Measurements from ENCODE around the gene MORN5. TPM values are rescaled to one million over a fixed set of nuclear protein-coding genes. Genes with fewer than 3 reads are reported as not detected.

MORN5 gene
- total and polyA plus RNA-seq, 2 donors (not counting 1 experiment from before 2014, with no cell fraction given) = 0.33 TPM; not detected in 1

DNA sequence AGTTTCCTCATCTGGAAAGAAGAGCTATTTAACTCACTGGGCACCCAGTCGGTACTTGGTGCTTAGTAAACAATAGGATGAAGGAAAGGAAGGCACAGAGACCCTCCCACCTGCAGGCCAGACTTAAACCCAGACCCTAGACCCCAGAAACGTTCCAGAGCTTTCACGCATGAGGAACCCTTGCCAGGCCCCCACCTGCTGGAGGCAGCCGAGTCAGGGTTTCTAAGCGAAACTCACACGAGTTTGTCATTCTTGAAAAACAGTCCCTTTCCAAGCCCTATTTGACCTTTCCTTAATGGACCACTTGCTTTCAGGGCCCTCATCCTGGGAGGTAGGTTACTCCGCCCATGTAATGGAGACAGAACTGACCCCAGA, 30.8 kb upstream of the MORN5 start:
- no peak for DNase-seq (ENCODE audit: low read depth in 2 of 2)
- no peaks in the 10 kb centered on the region for H3K9me3 ChIP-seq (ENCODE audit: control insufficient read depth, insufficient read depth, low read depth, low read length)
- no peak overlapping the region for H2AFZ ChIP-seq (ENCODE audit: low read length)
- H3K79me2 ChIP-seq (ENCODE audit: control insufficient read depth, insufficient read depth, low read length) = no peaks in the 10 kb centered on the region
- no peak overlapping the region for H3K27ac ChIP-seq (ENCODE audit: insufficient read depth, low read length)
- H3K4me2 ChIP-seq (ENCODE audit: extremely low read depth, insufficient read depth, low read length) = no peak overlapping the region
- H4K20me1 ChIP-seq (ENCODE audit: control insufficient read depth, extremely low read depth, insufficient read depth, low read length) = no peaks in the 10 kb centered on the region
- H3K9ac ChIP-seq (ENCODE audit: insufficient read depth, low read length) = no peak overlapping the region
- H3K4me3 ChIP-seq (replicated peaks in 1 of 4; ENCODE audit: control extremely low read depth in 1 of 4, insufficient read depth in 1 of 4, low read depth in 3 of 4, low read length in 4 of 4) = no peak overlapping the region
- H3K27me3 ChIP-seq (ENCODE audit: control insufficient read depth, insufficient read depth, low read length) = peaks cover 5% of the 10 kb centered on the region
- no peak for TF ChIP-seq EZH2 (IDR thresholded peaks at IDR 0.05; ENCODE audit: low read length, missing control alignments)
- TF ChIP-seq, protein P1, sequence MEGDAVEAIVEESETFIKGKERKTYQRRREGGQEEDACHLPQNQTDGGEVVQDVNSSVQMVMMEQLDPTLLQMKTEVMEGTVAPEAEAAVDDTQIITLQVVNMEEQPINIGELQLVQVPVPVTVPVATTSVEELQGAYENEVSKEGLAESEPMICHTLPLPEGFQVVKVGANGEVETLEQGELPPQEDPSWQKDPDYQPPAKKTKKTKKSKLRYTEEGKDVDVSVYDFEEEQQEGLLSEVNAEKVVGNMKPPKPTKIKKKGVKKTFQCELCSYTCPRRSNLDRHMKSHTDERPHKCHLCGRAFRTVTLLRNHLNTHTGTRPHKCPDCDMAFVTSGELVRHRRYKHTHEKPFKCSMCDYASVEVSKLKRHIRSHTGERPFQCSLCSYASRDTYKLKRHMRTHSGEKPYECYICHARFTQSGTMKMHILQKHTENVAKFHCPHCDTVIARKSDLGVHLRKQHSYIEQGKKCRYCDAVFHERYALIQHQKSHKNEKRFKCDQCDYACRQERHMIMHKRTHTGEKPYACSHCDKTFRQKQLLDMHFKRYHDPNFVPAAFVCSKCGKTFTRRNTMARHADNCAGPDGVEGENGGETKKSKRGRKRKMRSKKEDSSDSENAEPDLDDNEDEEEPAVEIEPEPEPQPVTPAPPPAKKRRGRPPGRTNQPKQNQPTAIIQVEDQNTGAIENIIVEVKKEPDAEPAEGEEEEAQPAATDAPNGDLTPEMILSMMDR (conservative IDR thresholded peaks at IDR 0.05 in 1 of 2, IDR thresholded peaks at IDR 0.05 in 1 of 2; ENCODE audit: low read depth in 1 of 2, low read length in 2 of 2) = no peak
- no peaks in the 10 kb centered on the region for H3K36me3 ChIP-seq (ENCODE audit: control insufficient read depth, insufficient read depth, low read length)
- peaks cover 10% of the 10 kb centered on the region for H3K4me1 ChIP-seq (ENCODE audit: control insufficient read depth, extremely low read depth, insufficient read depth, low read length)

- Histone ChIP-seq H3K4me3 (replicated peaks in 1 of 4; ENCODE audit: control extremely low read depth in 1 of 4, insufficient read depth in 1 of 4, low read depth in 3 of 4, low read length in 4 of 4) (no peak overlapping the region), H4K20me1 (ENCODE audit: control insufficient read depth, extremely low read depth, insufficient read depth, low read length) (no peaks in the 10 kb centered on the region), H3K9me3 (ENCODE audit: control insufficient read depth, insufficient read depth, low read depth, low read length) (no peaks in the 10 kb centered on the region), H3K27me3 (ENCODE audit: control insufficient read depth, insufficient read depth, low read length) (peaks cover 5% of the 10 kb centered on the region), H3K27ac (ENCODE audit: insufficient read depth, low read length) (no peak overlapping the region), H3K79me2 (ENCODE audit: control insufficient read depth, insufficient read depth, low read length) (no peaks in the 10 kb centered on the region), H3K4me2 (ENCODE audit: extremely low read depth, insufficient read depth, low read length) (no peak overlapping the region), H3K9ac (ENCODE audit: insufficient read depth, low read length) (no peak overlapping the region), H3K4me1 (ENCODE audit: control insufficient read depth, extremely low read depth, insufficient read depth, low read length) (peaks cover 12% of the 10 kb centered on the region), H2AFZ (ENCODE audit: low read length) (no peak overlapping the region), H3K36me3 (ENCODE audit: control insufficient read depth, insufficient read depth, low read length) (no peaks in the 10 kb centered on the region)
- no peak for TF ChIP-seq EZH2 (IDR thresholded peaks at IDR 0.05; ENCODE audit: low read length, missing control alignments)
- TF ChIP-seq, protein P1 (conservative IDR thresholded peaks at IDR 0.05 in 1 of 2, IDR thresholded peaks at IDR 0.05 in 1 of 2; ENCODE audit: low read depth in 1 of 2, low read length in 2 of 2) = no peak
- DNase-seq (ENCODE audit: low read depth in 2 of 2) = no peak
These were observed 29.7 kb upstream of the MORN5 start for GRCh38 chr9:122129969-122130368.

DNA sequence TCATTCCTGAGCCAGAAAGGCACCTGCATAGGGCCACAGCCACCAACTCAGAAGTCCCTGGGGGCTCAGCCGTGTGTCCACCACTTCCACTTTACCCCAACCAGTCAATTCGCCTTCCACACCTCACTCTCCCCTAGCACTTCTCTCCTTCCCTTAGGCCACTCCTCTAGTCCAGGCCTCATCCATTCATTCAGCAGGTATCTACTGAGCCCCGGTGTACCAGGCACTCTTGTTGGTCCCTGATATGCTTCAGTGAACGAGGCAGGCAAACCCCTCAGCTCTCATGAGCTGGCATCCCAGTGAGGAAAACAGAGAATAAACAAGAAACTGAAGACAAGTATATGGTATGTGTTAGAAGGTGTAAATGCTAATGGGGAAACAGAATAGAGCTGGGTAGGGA, 28.9 kb upstream of the MORN5 start:
- TF ChIP-seq, protein P1 (conservative IDR thresholded peaks at IDR 0.05 in 1 of 2, IDR thresholded peaks at IDR 0.05 in 1 of 2; ENCODE audit: low read depth in 1 of 2, low read length in 2 of 2) = no peak
- TF ChIP-seq EZH2 (IDR thresholded peaks at IDR 0.05; ENCODE audit: low read length, missing control alignments) = no peak
- H3K27ac ChIP-seq (ENCODE audit: insufficient read depth, low read length) = no peak overlapping the region
- H3K9me3 ChIP-seq (ENCODE audit: control insufficient read depth, insufficient read depth, low read depth, low read length) = no peaks in the 10 kb centered on the region
- no peaks in the 10 kb centered on the region for H3K36me3 ChIP-seq (ENCODE audit: control insufficient read depth, insufficient read depth, low read length)
- peaks cover 5% of the 10 kb centered on the region for H3K27me3 ChIP-seq (ENCODE audit: control insufficient read depth, insufficient read depth, low read length)
- no peak overlapping the region for H3K4me3 ChIP-seq (replicated peaks in 1 of 4; ENCODE audit: control extremely low read depth in 1 of 4, insufficient read depth in 1 of 4, low read depth in 3 of 4, low read length in 4 of 4)
- H3K9ac ChIP-seq (ENCODE audit: insufficient read depth, low read length) = no peak overlapping the region
- no peak overlapping the region for H2AFZ ChIP-seq (ENCODE audit: low read length)
- no peaks in the 10 kb centered on the region for H3K79me2 ChIP-seq (ENCODE audit: control insufficient read depth, insufficient read depth, low read length)
- no peak for DNase-seq (ENCODE audit: low read depth in 2 of 2)
- peaks cover 8% of the 10 kb centered on the region for H3K4me1 ChIP-seq (ENCODE audit: control insufficient read depth, extremely low read depth, insufficient read depth, low read length)
- H3K4me2 ChIP-seq (ENCODE audit: extremely low read depth, insufficient read depth, low read length) = no peak overlapping the region
- H4K20me1 ChIP-seq (ENCODE audit: control insufficient read depth, extremely low read depth, insufficient read depth, low read length) = no peaks in the 10 kb centered on the region

All from fibroblast of lung (primary cell).